ENCODE data around the gene KPNA6.

GRCh38 chr1:32082022-32082421, 25.8 kb upstream of the KPNA6 start:
- TF ChIP-seq EZH2 (IDR thresholded peaks at IDR 0.05; ENCODE audit: low read length) (no peak), CTCF (optimal IDR thresholded peaks at IDR 0.05 in 1 of 3, IDR thresholded peaks at IDR 0.05 in 1 of 3, conservative IDR thresholded peaks at IDR 0.05 in 1 of 3; ENCODE audit: extremely low read depth in 1 of 3, insufficient read depth in 2 of 3, low read length in 3 of 3) (no peak)
